Mononuclear cell (primary cell): ENCODE results near the gene ACSS3. TPM values are rescaled to one million over a fixed set of nuclear protein-coding genes. Genes with fewer than 3 reads are reported as not detected.

Experiments
- H3K27me3 ChIP-seq: 2 replicates; pipeline ENCODE4 v1.6.0; 2011; ENCODE audit warnings: low read length, control low read depth; ENCODE audit not compliant: insufficient read depth
- H3K4me1 ChIP-seq: 2 replicates; pipeline ENCODE4 v1.5.1; 2011; ENCODE audit warnings: mild to moderate bottlenecking, low read length, control low read depth; ENCODE audit not compliant: insufficient read depth
- H3K4me3 ChIP-seq: 2 replicates; pipeline ENCODE4 v1.5.1; 2011; ENCODE audit warnings: mild to moderate bottlenecking, low read length, moderate library complexity
- H3K9me3 ChIP-seq: 2 replicates; pipeline ENCODE4 v1.5.1; 2011; ENCODE audit warnings: low read depth, mild to moderate bottlenecking, control low read depth, low read length
- total RNA-seq: library from RNA; depleted of rRNA; stranded (reverse); fragments of >200 nt; gene quantifications from one replicate; pipeline ENCODE4 v1.2.3, GENCODE V29; 2012

ACSS3 gene
- total RNA-seq, 1 donor, result 0.10 TPM

- Histone ChIP-seq H3K4me3 (no peak overlapping the region), H3K27me3 (no peaks in the 10 kb centered on the region), H3K4me1 (no peaks in the 10 kb centered on the region), H3K9me3 (no peaks in the 10 kb centered on the region)
Measured at GRCh38 chr12:81255947-81256346, 178.1 kb downstream of the ACSS3 start.

GRCh38 chr12:81257947-81258551, 180.2 kb downstream of the ACSS3 start:
- Histone ChIP-seq H3K9me3 (no peaks in the 10 kb centered on the region), H3K27me3 (no peaks in the 10 kb centered on the region), H3K4me3 (no peak overlapping the region), H3K4me1 (no peaks in the 10 kb centered on the region)

- Histone ChIP-seq H3K9me3 (no peaks in the 10 kb centered on the region), H3K4me3 (no peak overlapping the region), H3K4me1 (no peaks in the 10 kb centered on the region), H3K27me3 (no peaks in the 10 kb centered on the region)
Measured at GRCh38 chr12:81259360-81259759, 181.5 kb downstream of the ACSS3 start.

GRCh38 chr12:81261508-81262207, 183.8 kb downstream of the ACSS3 start:
- H3K4me3 ChIP-seq, result no peak overlapping the region
- no peaks in the 10 kb centered on the region for H3K4me1 ChIP-seq
- H3K9me3 ChIP-seq, result no peaks in the 10 kb centered on the region
- no peaks in the 10 kb centered on the region for H3K27me3 ChIP-seq

GRCh38 chr12:81263072-81263471, 185.2 kb downstream of the ACSS3 start:
- Histone ChIP-seq H3K27me3 (no peaks in the 10 kb centered on the region), H3K9me3 (no peaks in the 10 kb centered on the region), H3K4me1 (no peaks in the 10 kb centered on the region), H3K4me3 (no peak overlapping the region)

- H3K27me3 ChIP-seq, result no peaks in the 10 kb centered on the region
- no peak overlapping the region for H3K4me3 ChIP-seq
- no peaks in the 10 kb centered on the region for H3K9me3 ChIP-seq
- no peaks in the 10 kb centered on the region for H3K4me1 ChIP-seq
Measured at GRCh38 chr12:81270385-81270784, 192.5 kb downstream of the ACSS3 start.

- H3K4me3 ChIP-seq, result no peak overlapping the region
- no peaks in the 10 kb centered on the region for H3K27me3 ChIP-seq
- no peaks in the 10 kb centered on the region for H3K9me3 ChIP-seq
- H3K4me1 ChIP-seq, result no peaks in the 10 kb centered on the region
Measured at GRCh38 chr12:81274637-81275529, 197.0 kb downstream of the ACSS3 start.

- Histone ChIP-seq H3K27me3 (no peaks in the 10 kb centered on the region), H3K4me3 (no peak overlapping the region), H3K9me3 (no peaks in the 10 kb centered on the region), H3K4me1 (no peaks in the 10 kb centered on the region)
Measured at GRCh38 chr12:81284137-81284536, 206.3 kb downstream of the ACSS3 start.

- Histone ChIP-seq H3K27me3 (no peaks in the 10 kb centered on the region), H3K4me3 (no peak overlapping the region), H3K4me1 (no peaks in the 10 kb centered on the region), H3K9me3 (no peaks in the 10 kb centered on the region)
Measured at GRCh38 chr12:81288651-81289050, 210.8 kb downstream of the ACSS3 start.

- H3K4me1 ChIP-seq, result no peaks in the 10 kb centered on the region
- no peaks in the 10 kb centered on the region for H3K9me3 ChIP-seq
- H3K4me3 ChIP-seq, result no peak overlapping the region
- H3K27me3 ChIP-seq, result no peaks in the 10 kb centered on the region
Measured at GRCh38 chr12:81294325-81295190, 216.7 kb downstream of the ACSS3 start.

- no peaks in the 10 kb centered on the region for H3K4me1 ChIP-seq
- H3K9me3 ChIP-seq, result no peaks in the 10 kb centered on the region
- H3K4me3 ChIP-seq, result no peak overlapping the region
Measured at GRCh38 chr12:81295251-81295650, 217.4 kb downstream of the ACSS3 start.

GRCh38 chr12:81296556-81297305, 218.9 kb downstream of the ACSS3 start:
- Histone ChIP-seq H3K4me3 (no peak overlapping the region), H3K9me3 (no peaks in the 10 kb centered on the region), H3K4me1 (no peaks in the 10 kb centered on the region), H3K27me3 (no peaks in the 10 kb centered on the region)

More at GRCh38 chr12:81295251-81295650, 217.4 kb downstream of the ACSS3 start:
- H3K27me3 ChIP-seq, result no peaks in the 10 kb centered on the region

- H3K27me3 ChIP-seq, result no peaks in the 10 kb centered on the region
Measured at GRCh38 chr12:81297601-81298000, 219.7 kb downstream of the ACSS3 start.

GRCh38 chr12:81300454-81300853, 222.6 kb downstream of the ACSS3 start:
- H3K4me3 ChIP-seq, result no peak overlapping the region
- H3K4me1 ChIP-seq, result no peaks in the 10 kb centered on the region
- H3K27me3 ChIP-seq, result no peaks in the 10 kb centered on the region
- no peaks in the 10 kb centered on the region for H3K9me3 ChIP-seq

More at GRCh38 chr12:81297601-81298000, 219.7 kb downstream of the ACSS3 start:
- H3K4me3 ChIP-seq, result no peak overlapping the region
- H3K4me1 ChIP-seq, result no peaks in the 10 kb centered on the region
- H3K9me3 ChIP-seq, result no peaks in the 10 kb centered on the region
